A549 (cell line): Measurements from ENCODE around the gene TNFRSF21.

ENCODE experiments used
- CTCF ChIP-seq: fragments of >200 bp; sonication (Bioruptor Twin); formaldehyde crosslinking; IDR thresholded peaks from 3 replicates; pipeline ENCODE4 v1.5.1; 2016
- MAX ChIP-seq: IDR thresholded peaks from 2 replicates; pipeline ENCODE4 v1.6.1; 2012

GRCh38 chr6:47206626-47207025, 103.1 kb downstream of the TNFRSF21 start:
- TF ChIP-seq CTCF: no peak
- TF ChIP-seq MAX: no peak
